HEK293T (cell line): Measurements from ENCODE around the gene AGPAT3.

Experiments
- CTCF ChIA-PET: fragments of 350-600 bp; formaldehyde crosslinking; extraction: SDS; loops from one replicate; lab custom pipeline; 2021; ENCODE audit warnings: antibody characterized with exemption, inconsistent platforms; lab: Yijun Ruan, JAX
- POLR2A ChIA-PET: fragments of 350-600 bp; formaldehyde crosslinking; extraction: SDS; loops from one replicate; lab custom pipeline; 2020; ENCODE audit warnings: antibody characterized with exemption, inconsistent platforms; lab: Yijun Ruan, JAX
- DNase-seq: peaks from one replicate; pipeline ENCODE4 v3.0.0; 2012; ENCODE audit warnings: mixed read lengths; ENCODE audit errors: extremely low spot score
- ARNT ChIP-seq: fragments of 450-650 bp; IDR thresholded peaks from 2 replicates; pipeline ENCODE4 v1.6.1; 2017; ENCODE audit warnings: mild to moderate bottlenecking
- BHLHE40 ChIP-seq: fragments of 450-650 bp; IDR thresholded peaks from 2 replicates; pipeline ENCODE4 v1.6.1; 2016; ENCODE audit warnings: mild to moderate bottlenecking, moderate library complexity, borderline replicate concordance
- CTBP1 ChIP-seq: fragments of 450-650 bp; IDR thresholded peaks from 2 replicates; pipeline ENCODE4 v1.6.1; 2016; ENCODE audit warnings: borderline replicate concordance
- FOXA1 ChIP-seq: fragments of 450-650 bp; IDR thresholded peaks from 2 replicates; pipeline ENCODE4 v1.6.1; 2016; ENCODE audit warnings: mild to moderate bottlenecking
- FOXK2 ChIP-seq: fragments of 450-650 bp; IDR thresholded peaks from 2 replicates; pipeline ENCODE4 v1.6.1; 2016; ENCODE audit warnings: mild to moderate bottlenecking
- FOXM1 ChIP-seq: fragments of 450-650 bp; IDR thresholded peaks from 2 replicates; pipeline ENCODE4 v1.6.1; 2017; ENCODE audit warnings: mild to moderate bottlenecking, borderline replicate concordance
- L3MBTL2 ChIP-seq: fragments of 450-650 bp; conservative IDR thresholded peaks from 2 replicates; pipeline ENCODE4 v1.6.1; 2016; ENCODE audit warnings: mild to moderate bottlenecking
- LEF1 ChIP-seq: fragments of 450-650 bp; IDR thresholded peaks from 2 replicates; pipeline ENCODE4 v1.6.1; 2017; ENCODE audit warnings: mild to moderate bottlenecking, borderline replicate concordance
- NFRKB ChIP-seq: fragments of 450-650 bp; IDR thresholded peaks from 2 replicates; pipeline ENCODE4 v1.6.1; 2016; ENCODE audit warnings: mild to moderate bottlenecking, moderate library complexity
- SP1 ChIP-seq: fragments of 450-650 bp; IDR thresholded peaks from 2 replicates; pipeline ENCODE4 v1.6.1; 2017
- SUZ12 ChIP-seq: fragments of 450-650 bp; IDR thresholded peaks from 2 replicates; pipeline ENCODE4 v1.6.1; 2016; ENCODE audit warnings: mild to moderate bottlenecking
- ZNF384 ChIP-seq: fragments of 450-650 bp; IDR thresholded peaks from 2 replicates; pipeline ENCODE4 v1.6.1; 2016
- TF ChIP-seq, protein P1 (sequence below): fragments of 450-650 bp; IDR thresholded peaks from 2 replicates; pipeline ENCODE4 v1.6.1; 2016

The AGPAT3 gene

DNA sequence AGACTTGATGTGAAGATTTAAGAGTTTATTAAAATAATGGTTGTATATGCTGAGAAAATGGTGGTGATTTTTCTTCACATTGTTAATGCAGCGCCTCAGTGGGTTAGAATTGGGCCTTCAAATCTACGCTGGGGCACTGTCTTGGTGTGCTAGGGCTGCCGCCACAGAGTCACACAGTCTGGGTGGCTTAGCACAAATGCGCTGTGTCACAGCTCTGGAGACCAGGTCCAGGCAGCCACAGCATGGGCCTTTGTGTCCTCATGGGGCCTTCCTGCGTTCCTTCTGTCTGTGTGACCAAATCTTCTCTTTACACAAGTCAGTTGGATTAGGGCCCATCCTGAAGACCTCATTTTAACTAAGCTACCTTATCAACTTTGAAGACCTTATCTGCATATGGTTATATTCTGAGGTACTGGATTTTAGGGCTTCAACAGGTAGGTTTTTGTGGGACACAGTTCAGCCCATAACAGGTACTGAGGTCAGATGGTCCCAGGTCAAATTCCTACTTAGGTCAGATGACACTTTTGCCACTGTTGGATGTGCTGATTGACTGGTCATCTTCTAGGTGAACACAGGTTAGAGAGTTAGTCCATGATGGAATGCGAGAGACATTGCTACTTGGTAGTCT, 164.6 kb downstream of the AGPAT3 start:
- DNase-seq: no peak
- CTCF ChIA-PET: no interaction called here
- no peak for TF ChIP-seq NFRKB
- TF ChIP-seq FOXM1: no peak
- no peak for TF ChIP-seq SP1
- no peak for TF ChIP-seq ZNF384
- POLR2A ChIA-PET: no interaction called here

DNA sequence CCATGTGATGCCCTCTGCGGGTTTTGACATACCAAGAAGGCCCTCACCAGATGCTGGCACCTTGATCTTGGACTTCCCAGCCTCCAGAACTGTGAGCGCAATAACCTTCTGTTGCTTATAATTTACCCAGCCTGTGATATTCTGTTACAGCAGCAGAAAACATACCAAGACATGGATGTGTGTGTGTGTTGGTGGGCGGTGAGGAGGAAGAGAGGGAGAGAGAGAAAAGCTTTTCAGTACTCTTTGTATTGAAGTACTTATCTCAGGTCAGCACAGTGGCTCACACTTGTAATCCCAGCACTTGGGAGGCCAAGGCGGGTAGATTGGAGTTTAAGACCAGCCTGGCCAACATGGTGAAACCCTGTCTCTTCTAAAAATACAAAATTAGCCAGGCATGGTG, 170.2 kb downstream of the AGPAT3 start:
- no peak for DNase-seq
- ChIA-PET CTCF (no interaction called here), POLR2A (no interaction called here)
- no peak for TF ChIP-seq SUZ12
- TF ChIP-seq, protein P1, sequence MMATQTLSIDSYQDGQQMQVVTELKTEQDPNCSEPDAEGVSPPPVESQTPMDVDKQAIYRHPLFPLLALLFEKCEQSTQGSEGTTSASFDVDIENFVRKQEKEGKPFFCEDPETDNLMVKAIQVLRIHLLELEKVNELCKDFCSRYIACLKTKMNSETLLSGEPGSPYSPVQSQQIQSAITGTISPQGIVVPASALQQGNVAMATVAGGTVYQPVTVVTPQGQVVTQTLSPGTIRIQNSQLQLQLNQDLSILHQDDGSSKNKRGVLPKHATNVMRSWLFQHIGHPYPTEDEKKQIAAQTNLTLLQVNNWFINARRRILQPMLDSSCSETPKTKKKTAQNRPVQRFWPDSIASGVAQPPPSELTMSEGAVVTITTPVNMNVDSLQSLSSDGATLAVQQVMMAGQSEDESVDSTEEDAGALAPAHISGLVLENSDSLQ: no peak
- no peak for TF ChIP-seq FOXM1
- TF ChIP-seq BHLHE40: no peak
- no peak for TF ChIP-seq FOXK2
- no peak for TF ChIP-seq LEF1
- TF ChIP-seq CTBP1: no peak
- no peak for TF ChIP-seq ARNT
- no peak for TF ChIP-seq L3MBTL2
- TF ChIP-seq FOXA1: no peak
- TF ChIP-seq SP1: no peak
